ENCODE data around the gene GP5.

Gene GP5

DNA sequence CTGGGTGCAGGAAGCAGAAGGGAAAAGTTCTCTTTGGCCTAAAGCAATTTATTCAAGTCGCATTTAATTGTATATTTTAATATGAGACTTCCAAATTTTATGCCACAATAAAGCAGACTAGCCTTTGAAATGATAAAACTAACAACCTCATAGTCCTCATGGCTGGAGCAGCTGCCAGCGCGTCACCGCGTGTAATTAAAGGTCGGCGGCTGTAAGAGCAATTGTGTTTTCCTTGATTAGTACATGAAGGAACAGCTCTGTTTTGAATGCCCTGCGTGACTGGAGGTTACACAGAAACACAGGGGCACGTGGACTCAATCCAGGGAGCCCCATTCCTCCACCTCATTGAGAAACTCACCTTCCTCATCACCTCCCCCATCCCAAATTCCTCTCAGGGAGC lies 19.4 kb downstream of the GP5 start:
- in situ Hi-C loops (cut with HindIII; ENCODE audit: low sequenced_read_pairs), result no loop called here

DNA sequence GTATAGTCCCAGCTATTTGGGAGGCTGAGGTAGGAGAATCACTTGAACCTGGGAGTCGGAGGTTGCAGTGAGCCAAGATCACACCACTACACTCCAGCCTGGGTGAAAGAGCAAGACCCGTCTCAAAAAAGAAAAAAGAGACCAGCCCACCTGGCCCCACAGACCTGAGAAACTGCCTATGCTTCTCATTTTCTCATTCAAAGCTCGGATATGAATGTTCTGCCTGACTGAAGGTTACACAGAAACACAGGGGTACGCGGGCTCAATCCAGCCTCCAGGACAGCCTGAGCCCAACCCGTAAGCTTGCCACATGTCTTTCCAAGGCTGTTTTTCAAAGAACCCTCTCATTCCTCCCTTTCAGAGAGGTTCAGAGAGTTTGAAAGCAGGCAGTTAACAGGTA lies 19.8 kb downstream of the GP5 start:
- in situ Hi-C loops (cut with HindIII; ENCODE audit: low sequenced_read_pairs), result no loop called here

DNA sequence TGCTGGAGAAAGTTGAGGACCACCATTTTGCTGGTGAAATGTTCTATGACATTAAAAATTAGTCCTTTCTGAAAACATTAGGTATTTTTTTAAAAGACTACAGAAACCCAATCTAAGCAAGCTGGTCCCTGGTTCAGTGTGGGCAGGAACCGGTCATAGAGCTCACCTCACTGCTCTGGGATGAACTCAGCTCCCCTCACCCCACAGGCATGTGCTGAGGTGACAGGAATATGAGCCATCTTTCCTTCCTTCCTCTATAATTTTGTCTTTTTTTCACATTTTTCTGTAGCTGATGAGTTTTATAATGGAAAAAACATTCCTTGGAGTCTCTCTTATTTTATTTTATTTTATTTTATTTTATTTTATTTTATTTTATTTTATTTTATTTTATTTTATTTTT lies 21.4 kb downstream of the GP5 start:
- in situ Hi-C loops (cut with HindIII; ENCODE audit: low sequenced_read_pairs), result no loop called here

DNA sequence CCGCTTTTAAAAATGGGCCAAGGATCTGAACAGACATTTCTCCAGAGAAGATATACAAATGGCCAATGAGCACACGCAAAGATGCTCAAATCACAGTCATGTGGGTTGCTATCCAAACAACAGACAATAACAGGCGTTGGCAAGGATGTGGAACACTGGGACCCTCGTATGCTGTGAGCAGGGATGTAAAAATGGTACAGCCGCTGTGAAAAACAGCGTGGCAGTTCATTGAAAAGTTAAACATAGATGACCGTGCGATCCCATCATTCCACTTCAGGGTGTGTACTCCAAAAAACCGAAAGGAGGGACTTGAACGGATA lies 22.9 kb downstream of the GP5 start:
- in situ Hi-C loops (cut with HindIII; ENCODE audit: low sequenced_read_pairs), result no loop called here

DNA sequence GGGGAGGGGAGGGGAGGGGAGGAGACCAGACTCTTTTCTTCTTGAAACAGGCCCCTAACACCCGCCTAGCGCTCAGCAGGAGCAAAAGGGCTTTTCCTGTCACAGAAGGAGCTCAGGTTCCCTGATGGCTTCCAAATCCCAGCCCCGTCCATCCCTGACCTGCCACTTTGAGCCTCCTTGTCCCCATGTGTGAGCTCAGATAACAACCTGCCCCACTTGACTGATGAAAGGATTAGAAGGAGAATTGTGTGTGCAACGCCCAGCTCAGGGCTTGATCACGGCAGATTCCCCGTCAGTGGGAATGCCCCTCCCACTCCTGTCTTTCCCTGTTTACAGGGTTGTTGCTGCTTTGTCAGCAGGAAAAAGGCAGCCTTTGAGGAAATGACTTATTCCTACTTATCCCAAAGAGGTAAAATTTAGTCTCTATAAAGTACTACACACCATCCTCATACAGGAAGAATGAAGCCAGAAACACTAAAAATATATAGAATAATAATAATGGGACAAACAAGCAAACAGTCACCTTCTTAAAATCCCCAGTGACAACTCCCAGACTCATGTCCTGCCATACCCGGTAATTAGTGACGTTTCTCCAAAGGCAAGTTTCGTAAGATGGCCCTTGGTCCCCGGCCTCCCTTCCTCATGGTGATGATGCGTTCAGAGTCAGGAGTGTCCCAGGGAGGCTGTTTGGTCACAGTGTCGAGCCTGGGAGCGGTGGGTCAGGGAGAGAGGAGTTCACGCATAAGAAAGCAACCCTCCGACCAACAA lies 23.4 kb downstream of the GP5 start:
- in situ Hi-C loops (cut with HindIII; ENCODE audit: low sequenced_read_pairs), result no loop called here

DNA sequence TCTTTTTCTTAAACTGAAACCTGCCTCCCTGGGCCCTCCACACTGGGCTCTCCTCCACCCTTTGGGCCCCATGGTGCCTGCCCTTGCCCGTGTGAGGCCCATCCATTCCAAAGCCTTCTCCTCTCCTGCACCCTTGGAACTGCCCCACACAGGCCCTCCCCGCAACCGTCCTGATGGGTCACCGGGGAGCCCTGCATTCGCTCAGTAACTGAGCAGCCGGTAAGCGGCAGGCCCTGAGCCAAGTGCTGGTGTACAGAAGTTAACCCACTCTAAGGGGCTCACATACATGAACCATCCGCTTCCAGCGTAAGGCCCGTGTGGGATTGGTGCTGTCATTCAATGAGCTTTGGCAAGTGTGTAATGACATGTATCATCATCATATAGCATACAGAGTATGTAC lies 24.1 kb downstream of the GP5 start:
- in situ Hi-C loops (cut with HindIII; ENCODE audit: low sequenced_read_pairs), result no loop called here

DNA sequence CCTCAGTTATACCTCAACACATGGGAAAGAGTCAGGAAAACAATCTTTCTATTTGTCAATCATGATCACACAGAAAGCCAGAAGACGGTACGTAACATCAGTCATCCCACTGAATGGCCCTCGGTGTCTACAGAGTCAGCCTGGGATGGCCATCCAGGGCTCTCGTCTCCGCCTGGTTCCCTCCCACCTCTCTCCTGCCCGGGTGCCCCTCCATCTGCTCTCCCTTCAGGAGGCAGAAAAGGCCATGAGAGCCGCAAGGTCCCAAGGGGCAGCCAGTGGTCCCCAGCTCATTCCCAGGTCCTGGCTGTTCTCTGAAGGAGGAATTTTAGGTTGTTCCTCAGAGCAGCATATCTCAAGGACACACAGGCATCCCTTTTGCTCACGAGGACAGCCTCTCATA lies 25.2 kb downstream of the GP5 start:
- in situ Hi-C loops (cut with HindIII; ENCODE audit: low sequenced_read_pairs), result no loop called here

DNA sequence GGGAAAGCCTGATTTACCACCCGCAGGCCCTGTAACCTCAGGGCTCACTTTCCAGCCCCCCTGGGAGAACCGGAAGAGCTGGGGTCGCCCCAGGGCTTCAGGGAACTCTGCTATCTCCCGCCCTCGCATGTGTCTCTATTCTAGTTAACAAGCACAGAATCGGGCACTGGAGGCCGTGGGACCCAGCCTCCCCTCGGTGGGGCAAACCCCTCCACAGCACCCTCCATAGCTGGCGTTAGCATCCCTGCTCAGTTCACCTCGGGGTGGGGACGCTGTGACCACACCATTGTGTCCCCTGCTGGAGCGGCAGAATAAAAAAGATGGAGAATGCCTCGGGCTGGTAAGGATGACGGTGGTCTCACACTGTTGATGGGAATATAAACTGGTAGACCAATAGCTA lies 26.0 kb downstream of the GP5 start:
- in situ Hi-C loops (cut with HindIII; ENCODE audit: low sequenced_read_pairs), result no loop called here

DNA sequence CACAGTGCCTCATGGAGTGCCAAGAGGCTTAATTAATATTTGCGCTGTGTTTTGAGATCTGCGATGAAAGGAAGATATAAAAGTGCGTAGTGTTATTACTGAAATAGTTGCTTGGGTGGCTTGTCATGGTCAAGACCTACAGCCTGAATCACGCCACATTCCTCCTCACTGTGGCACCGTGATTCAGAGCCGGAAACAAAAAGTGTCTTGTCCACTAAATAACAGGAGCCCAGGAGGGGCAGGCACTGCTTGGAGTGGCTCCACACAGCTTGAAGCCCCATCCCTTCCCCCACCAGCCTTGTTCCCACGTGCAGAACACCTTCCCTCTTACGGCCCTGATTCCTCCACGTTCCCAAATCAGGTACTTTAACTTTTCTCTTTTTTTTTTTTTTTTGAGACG lies 28.3 kb downstream of the GP5 start:
- in situ Hi-C loops (cut with HindIII; ENCODE audit: low sequenced_read_pairs), result no loop called here

DNA sequence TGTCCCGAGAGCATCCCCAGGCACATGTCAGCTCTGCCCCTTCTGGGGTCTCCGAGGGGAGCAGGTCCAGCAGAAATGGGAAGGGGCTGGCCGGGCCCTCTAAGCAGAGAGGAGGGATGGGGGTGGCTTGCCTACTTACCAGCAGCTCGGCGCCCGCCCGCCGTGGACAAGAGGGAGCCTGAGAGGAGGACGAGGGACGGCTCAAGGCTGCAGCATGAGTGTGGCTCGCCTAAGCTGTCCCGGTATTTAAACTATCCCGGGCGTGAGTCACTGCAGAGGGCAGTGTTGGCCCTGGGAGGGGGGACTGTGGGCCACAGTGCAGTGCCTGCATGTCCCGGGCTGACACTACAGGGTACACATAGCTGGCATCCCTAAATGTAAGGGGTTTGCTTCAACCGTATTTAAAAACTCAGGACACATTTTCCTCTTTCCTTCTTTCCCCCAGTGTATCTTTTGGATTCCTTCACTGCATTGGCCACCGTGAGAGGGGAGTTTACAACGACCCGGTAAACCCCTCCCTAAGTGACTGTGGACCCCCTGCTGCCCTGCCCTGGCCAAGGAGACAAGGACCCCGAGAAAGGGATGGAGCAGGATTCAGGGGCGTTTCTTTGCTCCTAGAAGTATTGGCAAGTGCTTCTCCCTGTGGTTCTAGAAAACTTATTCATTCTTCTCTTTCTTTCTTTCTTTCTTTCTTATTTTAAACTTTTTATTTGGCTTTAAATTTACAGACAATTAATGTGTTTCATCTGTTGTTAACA lies 29.4 kb downstream of the GP5 start, which contains the start of gene LRRC15:
LRRC15 (minus strand) TSS at position 222 of the 758 bp plus-strand sequence. CDS start 8,700 bp downstream, outside the sequence.
- in situ Hi-C loops (cut with HindIII; ENCODE audit: low sequenced_read_pairs), result no loop called here

DNA sequence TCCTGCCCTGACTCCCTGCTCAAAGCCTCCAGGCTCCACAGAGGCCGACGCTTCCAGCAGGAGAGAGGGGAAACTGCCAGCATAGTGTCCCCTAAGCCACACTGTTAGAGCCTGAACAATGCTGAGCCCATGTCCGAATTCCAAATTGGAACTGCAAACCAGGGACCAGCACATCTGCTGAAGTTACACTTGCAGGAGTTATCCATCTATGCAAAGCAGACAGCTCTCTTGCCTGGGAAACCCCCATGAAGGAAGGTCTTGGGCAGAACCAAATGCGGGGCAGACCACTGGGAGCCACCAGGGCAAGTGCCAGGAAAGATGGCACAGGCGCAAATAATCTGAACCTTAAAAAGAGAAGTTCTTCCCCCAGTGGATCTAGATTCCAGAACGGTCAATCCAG lies 30.1 kb downstream of the GP5 start:
- in situ Hi-C loops (cut with HindIII; ENCODE audit: low sequenced_read_pairs), result no loop called here

DNA sequence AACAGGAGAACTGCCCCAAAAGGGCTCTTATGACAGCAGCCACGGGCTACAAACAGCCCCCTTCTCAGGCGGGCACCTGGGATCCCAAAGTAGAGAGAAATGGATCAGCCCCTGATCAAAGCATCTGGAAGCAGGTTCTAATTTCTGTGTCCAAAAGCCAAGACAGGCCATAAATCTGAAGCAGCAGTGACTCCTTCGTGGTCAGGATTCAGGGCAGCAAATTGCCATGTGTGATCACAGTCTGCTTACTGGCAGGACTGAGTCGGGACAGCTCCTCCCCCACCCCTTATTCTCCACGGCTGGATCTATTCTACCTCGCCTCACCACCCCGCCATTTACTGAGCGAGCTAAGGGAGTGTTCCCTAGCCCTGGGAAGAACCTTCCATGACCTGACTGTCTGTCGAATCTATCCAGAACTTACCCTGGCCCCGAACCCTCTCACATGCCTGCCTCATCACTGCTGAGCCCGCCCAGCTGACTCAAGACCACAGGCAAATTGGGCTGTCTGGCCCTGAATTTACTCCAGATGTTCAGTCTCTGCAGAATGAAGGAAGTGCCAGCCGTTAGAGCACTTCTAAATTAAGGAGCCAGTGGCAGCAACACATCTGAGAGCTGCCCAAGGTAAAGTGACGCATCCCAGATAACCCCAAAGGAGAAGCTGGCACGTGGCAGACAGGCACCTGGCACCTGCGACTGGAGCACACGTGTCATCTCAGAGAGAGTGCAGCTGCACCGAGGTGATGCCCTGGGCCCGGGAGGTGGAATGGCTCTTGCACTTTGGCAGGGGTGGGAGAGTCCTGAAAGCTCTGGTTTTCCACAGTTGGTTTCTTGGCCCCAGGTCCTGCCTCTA lies 30.8 kb downstream of the GP5 start:
- in situ Hi-C loops (cut with HindIII; ENCODE audit: low sequenced_read_pairs), result no loop called here

DNA sequence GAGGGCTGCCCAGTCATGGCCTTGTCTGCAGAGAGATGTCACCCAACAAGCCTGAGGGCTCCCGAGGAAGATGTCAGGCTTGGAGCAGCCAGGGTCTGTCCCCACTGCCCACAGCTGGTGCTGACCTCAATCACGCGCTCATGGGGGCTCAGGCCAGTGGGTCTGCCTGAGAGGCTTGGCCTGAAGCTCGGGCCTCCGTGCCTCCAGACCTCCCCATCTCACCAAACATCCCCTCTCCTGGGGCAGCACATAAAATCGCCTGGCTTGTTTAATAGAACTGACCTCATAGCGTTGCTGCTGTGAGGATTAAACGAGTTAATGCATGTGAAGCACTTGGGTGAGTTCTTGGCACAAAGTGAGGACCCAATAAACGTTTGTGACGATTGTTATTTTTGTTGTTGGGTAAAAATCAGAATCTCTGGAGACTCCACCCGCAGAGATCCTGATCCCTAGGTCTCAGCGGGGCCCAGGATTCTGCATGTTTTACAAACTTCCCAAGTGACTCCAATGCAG lies 33.0 kb downstream of the GP5 start:
- in situ Hi-C loops (cut with HindIII; ENCODE audit: low sequenced_read_pairs), result no loop called here

DNA sequence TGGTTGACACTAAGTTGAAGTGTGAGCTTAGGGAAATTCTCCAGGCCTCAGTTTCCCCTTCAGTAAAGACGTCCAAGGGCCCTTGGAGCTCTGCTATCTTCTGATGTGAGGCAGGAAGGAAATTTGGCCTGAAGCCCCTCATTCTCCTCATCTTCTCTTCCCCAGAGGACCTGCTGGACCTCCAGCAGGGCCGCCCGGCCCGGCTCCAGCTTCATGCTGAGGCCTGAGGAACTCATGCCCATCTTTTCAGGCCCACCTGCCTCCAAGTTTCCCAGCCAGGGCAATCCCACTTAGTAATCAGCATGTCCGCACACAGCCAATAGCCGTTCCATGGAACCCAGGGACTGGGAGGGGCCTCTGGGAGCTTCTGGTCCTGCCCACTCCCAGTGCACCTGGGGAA lies 33.5 kb downstream of the GP5 start:
- in situ Hi-C loops (cut with HindIII; ENCODE audit: low sequenced_read_pairs), result no loop called here

DNA sequence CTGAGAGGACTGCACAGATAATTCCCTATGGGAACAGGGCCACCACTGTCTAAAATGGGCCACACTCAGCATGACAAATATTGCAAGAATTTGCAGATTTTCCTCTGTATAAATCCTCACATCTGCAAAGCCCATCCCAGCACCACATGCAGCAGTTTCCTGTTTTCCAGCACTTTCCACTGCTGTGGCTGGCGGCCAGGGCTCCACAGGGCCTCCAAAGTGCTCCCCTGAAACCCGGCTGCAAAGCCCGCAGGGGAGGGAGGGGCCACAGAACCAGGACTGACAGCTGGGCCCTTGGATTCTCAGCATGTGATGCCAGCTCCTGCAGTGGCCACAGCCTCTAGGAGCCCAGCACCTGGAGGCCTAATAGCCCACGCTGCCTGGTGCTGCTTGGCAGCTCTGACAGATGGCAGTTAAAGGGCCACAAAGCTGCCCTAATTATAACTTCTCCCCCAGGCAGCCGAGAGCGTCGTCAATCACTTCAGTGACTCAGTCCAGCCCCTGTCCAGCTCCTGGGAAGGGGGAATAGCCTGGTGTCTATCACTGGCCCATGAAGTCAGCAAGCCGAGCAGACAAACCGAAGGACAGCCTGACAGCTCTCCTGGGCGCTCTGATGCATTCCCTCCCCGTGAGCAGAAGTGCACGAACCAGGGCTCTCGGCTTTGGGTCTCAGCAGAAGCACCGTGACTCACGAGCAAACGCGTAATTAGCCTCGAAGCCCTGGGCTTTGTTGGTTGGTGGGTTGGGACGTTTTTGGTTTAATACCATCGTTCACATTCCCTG lies 34.2 kb downstream of the GP5 start:
- in situ Hi-C loops (cut with HindIII; ENCODE audit: low sequenced_read_pairs), result no loop called here

DNA sequence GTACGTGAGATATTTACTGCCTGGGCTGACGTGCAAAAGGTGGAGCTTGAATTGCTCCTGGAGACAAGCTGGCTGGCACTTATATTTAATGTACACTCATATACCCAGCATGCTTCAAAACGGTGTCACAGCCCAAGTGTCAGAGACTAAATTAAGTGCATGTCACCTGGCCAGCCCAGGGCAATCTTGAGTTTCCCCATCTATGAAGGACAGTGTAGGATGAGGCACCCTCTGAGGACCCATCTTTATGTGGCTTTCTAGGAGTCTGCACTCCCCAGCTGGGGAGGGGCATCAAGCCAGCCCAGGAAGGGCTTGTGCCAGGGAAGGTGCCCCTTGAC lies 34.8 kb downstream of the GP5 start:
- in situ Hi-C loops (cut with HindIII; ENCODE audit: low sequenced_read_pairs), result no loop called here

DNA sequence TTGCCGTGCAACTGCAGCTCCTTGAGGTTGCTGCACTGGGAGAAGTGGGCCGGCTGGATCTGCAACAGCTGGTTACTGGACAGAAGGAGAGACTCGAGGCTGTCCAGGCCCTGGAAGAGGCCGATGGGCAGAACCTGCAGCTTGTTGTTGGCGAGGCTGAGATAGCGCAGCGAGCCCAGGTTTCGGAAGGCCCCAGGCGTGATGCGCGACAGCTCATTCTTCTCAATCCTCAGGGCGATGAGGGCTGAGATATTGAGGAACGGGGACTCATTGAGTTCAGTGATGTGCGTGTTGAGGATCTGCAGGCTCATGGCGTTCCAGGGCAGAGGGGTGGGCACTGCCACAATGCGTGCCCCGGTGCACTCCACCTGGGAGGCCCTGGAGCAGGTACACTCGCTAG lies 38.5 kb downstream of the GP5 start:
- in situ Hi-C loops (cut with HindIII; ENCODE audit: low sequenced_read_pairs), result no loop called here

DNA sequence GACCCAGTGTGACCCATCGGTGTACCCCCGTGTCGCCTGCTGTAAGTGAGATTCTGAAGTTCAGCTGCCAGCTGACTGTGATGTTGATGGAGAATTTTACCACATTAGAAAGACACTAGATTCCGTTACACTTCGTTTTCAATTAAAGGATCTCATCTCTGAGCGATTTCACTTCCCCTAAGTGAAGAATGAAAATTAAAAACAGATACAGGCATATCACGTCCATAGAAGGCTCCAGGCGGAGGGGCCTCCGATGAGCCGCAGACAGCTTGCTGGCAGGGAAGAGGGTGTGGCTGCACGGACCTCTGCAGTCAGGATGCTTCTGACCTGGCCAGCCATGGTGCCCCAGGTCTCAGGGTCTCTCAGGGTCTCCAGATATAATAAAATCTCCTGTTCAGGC lies 41.4 kb downstream of the GP5 start:
- in situ Hi-C loops (cut with HindIII; ENCODE audit: low sequenced_read_pairs), result no loop called here

DNA sequence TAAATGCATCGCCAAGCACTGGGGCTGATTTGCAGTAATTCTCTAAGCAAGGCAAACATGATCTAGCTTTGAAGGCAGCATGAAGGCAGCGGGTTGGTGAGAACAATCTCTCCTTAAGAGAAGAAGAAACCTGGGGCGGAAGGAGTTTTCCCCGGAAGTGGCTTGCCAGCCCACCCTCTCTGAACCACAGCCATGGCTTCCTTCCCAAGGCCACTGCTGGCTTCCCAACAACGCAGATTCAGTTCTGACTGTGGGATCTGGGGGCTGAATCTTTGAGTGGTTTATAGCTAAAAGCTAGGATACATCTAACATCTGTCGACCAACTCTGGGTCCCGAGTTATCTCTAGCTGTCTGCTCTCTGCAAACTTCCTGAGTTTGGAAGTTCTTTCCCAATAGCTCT lies 43.7 kb downstream of the GP5 start:
- in situ Hi-C loops (cut with HindIII; ENCODE audit: low sequenced_read_pairs), result no loop called here

DNA sequence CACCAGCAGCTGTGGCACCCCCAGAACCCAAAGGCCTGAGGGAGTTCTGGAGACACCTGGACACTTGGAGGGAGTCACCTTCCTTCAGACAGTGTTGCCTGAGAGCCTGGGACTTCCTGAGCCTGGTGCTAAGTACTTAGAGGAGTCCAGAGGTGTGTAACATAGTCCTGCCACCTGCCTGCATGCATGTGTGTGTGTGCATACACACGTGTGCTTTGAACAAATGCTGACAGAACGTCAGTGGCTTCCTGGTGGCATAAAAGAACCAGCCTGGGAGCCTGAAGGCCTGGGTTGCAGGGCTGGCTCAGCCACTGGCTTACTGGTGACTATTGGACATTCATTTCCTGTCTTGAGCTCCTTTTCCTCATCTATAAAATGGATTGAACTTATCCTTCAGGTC lies 44.8 kb downstream of the GP5 start:
- in situ Hi-C loops (cut with HindIII; ENCODE audit: low sequenced_read_pairs), result no loop called here

Data from DLD1 (cell line).